ENCODE measurements around the gene LCE6A.

GRCh38 chr1:152795686-152796085 is 47.0 kb upstream of the LCE6A start:
- TF ChIP-seq, protein P1, sequence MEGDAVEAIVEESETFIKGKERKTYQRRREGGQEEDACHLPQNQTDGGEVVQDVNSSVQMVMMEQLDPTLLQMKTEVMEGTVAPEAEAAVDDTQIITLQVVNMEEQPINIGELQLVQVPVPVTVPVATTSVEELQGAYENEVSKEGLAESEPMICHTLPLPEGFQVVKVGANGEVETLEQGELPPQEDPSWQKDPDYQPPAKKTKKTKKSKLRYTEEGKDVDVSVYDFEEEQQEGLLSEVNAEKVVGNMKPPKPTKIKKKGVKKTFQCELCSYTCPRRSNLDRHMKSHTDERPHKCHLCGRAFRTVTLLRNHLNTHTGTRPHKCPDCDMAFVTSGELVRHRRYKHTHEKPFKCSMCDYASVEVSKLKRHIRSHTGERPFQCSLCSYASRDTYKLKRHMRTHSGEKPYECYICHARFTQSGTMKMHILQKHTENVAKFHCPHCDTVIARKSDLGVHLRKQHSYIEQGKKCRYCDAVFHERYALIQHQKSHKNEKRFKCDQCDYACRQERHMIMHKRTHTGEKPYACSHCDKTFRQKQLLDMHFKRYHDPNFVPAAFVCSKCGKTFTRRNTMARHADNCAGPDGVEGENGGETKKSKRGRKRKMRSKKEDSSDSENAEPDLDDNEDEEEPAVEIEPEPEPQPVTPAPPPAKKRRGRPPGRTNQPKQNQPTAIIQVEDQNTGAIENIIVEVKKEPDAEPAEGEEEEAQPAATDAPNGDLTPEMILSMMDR (IDR thresholded peaks at IDR 0.05): no peak
- TF ChIP-seq POLR2A (IDR thresholded peaks at IDR 0.05): no peak
